ENCODE results near the gene FUT7. TPM values are rescaled to one million over a fixed set of nuclear protein-coding genes. Genes with fewer than 3 reads are reported as not detected.

The FUT7 gene
- total and polyA plus RNA-seq, 2 of the 8 experiments (the other 6 are each of a cell fraction or from before 2014, with no cell fraction given): not detected

- TF ChIP-seq YY1 (IDR thresholded peaks at IDR 0.05; ENCODE audit: low read depth, low read length) (no peak), ATF2 (IDR thresholded peaks at IDR 0.05; ENCODE audit: low read length) (no peak)
Measured at GRCh38 chr9:137068539-137069507, 36.9 kb upstream of the FUT7 start (continued).
